GM12878 (cell line): ENCODE results near the gene CDC42BPB. TPM values are rescaled to one million over a fixed set of nuclear protein-coding genes. Genes with fewer than 3 reads are reported as not detected.

ENCODE experiments used
- EZH2 ChIP-seq: IDR thresholded peaks from 2 replicates; pipeline ENCODE4 v1.6.1; 2012; ENCODE audit warnings: low read depth, mild to moderate bottlenecking, control low read depth, inconsistent platforms, low read length, borderline replicate concordance; ENCODE audit not compliant: control insufficient read depth
- FOS ChIP-seq: IDR thresholded peaks from 3 replicates; pipeline ENCODE4 v1.6.1; 2011; ENCODE audit warnings: borderline replicate concordance; ENCODE audit not compliant: insufficient read length; ENCODE audit errors: extremely low read depth
- HCFC1 ChIP-seq: fragments of 150-350 bp; IDR thresholded peaks from 2 replicates; pipeline ENCODE4 v1.6.1; 2014; ENCODE audit warnings: low read length
- IRF4 ChIP-seq: IDR thresholded peaks from 2 replicates; pipeline ENCODE4 v1.6.1; 2011; ENCODE audit warnings: low read depth, low read length
- JUNB ChIP-seq: IDR thresholded peaks from 2 replicates; pipeline ENCODE4 v1.6.1; 2016; ENCODE audit warnings: antibody characterized with exemption, mild to moderate bottlenecking
- KAT2A ChIP-seq: conservative IDR thresholded peaks from 2 replicates; pipeline ENCODE4 v1.6.1; 2011; ENCODE audit warnings: low read depth, low read length; ENCODE audit not compliant: control insufficient read depth
- MEF2A ChIP-seq: IDR thresholded peaks from 2 replicates; pipeline ENCODE4 v1.6.1; 2011; ENCODE audit warnings: low read depth, mild to moderate bottlenecking, low read length, moderate library complexity; ENCODE audit not compliant: insufficient read depth
- MXI1 ChIP-seq: fragments of 150-350 bp; IDR thresholded peaks from 2 replicates; pipeline ENCODE4 v1.6.1; 2011; ENCODE audit warnings: low read depth, mild to moderate bottlenecking, inconsistent platforms, low read length, improper control_type of control experiment
- PAX8 ChIP-seq: fragments of 450-650 bp; IDR thresholded peaks from 2 replicates; pipeline ENCODE4 v1.6.1; 2017; ENCODE audit warnings: mild to moderate bottlenecking, moderate library complexity
- PML ChIP-seq: IDR thresholded peaks from 2 replicates; pipeline ENCODE4 v1.6.1; 2012; ENCODE audit warnings: low read length, inconsistent platforms
- RCOR1 ChIP-seq: conservative IDR thresholded peaks from 2 replicates; pipeline ENCODE4 v1.6.1; 2012; ENCODE audit warnings: low read depth, low read length, improper control_type of control experiment
- SMARCA5 ChIP-seq: fragments of 450-650 bp; IDR thresholded peaks from 2 replicates; pipeline ENCODE4 v1.6.1; 2017; ENCODE audit warnings: mild to moderate bottlenecking
- SMC3 ChIP-seq: IDR thresholded peaks from 2 replicates; pipeline ENCODE4 v1.6.1; 2011; ENCODE audit warnings: low read length, improper control_type of control experiment, borderline replicate concordance
- SREBF1 ChIP-seq: IDR thresholded peaks from 2 replicates; pipeline ENCODE4 v1.6.1; 2012; ENCODE audit warnings: mild to moderate bottlenecking, low read length
- SUPT20H ChIP-seq: IDR thresholded peaks from 2 replicates; pipeline ENCODE4 v1.6.1; 2011; ENCODE audit warnings: low read depth, mild to moderate bottlenecking, low read length, moderate library complexity, borderline replicate concordance; ENCODE audit not compliant: control insufficient read depth
- YY1 ChIP-seq: IDR thresholded peaks from 2 replicates; pipeline ENCODE4 v1.6.1; 2011; ENCODE audit warnings: low read depth, mild to moderate bottlenecking, low read length
- polyA plus RNA-seq, 11 experiments: library from polyadenylated mRNA; depleted of rRNA in 4 of 11; unstranded in 6 of 11; stranded (reverse) in 5 of 11; fragments of >200 nt; fragmentation: Nextera tagmentation in 4 of 11; fragmentation: Illumina TruSeq in 1 of 11; extraction: Ambion mirVana in 4 of 11; extraction: Trizol in 1 of 11; gene quantifications; 1 replicate in 1 of 11; 2 replicates in 10 of 11; pipeline versions ENCODE4 v1.2.1 to v1.2.3, GENCODE V29; 2011 to 2016; ENCODE audit warnings: inconsistent platforms in 2 of 11, missing spikeins in 2 of 11, low read depth in 1 of 11
- total RNA-seq, 4 experiments: library from RNA; depleted of rRNA in 3 of 4; stranded (reverse); fragments of >200 nt in 3 of 4; fragmentation: Illumina TruSeq in 1 of 4; extraction: Trizol in 1 of 4; gene quantifications; 2 replicates each; pipeline versions ENCODE4 v1.2.1 to v1.2.3, GENCODE V29; 2013 to 2021
- TF ChIP-seq, protein P1 (sequence below): fragments of 450-650 bp; formaldehyde crosslinking; IDR thresholded peaks from 2 replicates; pipeline ENCODE4 v1.4.0; 2020; ENCODE audit warnings: mild to moderate bottlenecking, moderate library complexity
- TF ChIP-seq, protein P2 (sequence below): IDR thresholded peaks from 2 replicates; pipeline ENCODE4 v1.6.1; 2011; ENCODE audit warnings: low read depth, low read length, improper control_type of control experiment, borderline replicate concordance
- TF ChIP-seq, protein P3 (sequence below): fragments of 450-650 bp; IDR thresholded peaks from 2 replicates; pipeline ENCODE4 v1.6.1; 2017; ENCODE audit warnings: low read depth, mild to moderate bottlenecking, moderate library complexity
- TF ChIP-seq, protein P4 (sequence below): fragments of 450-650 bp; IDR thresholded peaks from 2 replicates; pipeline ENCODE4 v1.6.1; 2017; ENCODE audit warnings: mild to moderate bottlenecking
- TF ChIP-seq, protein P5 (sequence below): IDR thresholded peaks from 2 replicates; pipeline ENCODE4 v1.6.1; 2011; ENCODE audit warnings: mild to moderate bottlenecking, low read depth, low read length, moderate library complexity; ENCODE audit not compliant: insufficient replicate concordance

The CDC42BPB gene
- total and polyA plus RNA-seq, 10 of the 15 experiments (the other 5 are each of a cell fraction or from before 2014, with no cell fraction given): 0.42 to 22.1 (median 13.3) TPM

DNA sequence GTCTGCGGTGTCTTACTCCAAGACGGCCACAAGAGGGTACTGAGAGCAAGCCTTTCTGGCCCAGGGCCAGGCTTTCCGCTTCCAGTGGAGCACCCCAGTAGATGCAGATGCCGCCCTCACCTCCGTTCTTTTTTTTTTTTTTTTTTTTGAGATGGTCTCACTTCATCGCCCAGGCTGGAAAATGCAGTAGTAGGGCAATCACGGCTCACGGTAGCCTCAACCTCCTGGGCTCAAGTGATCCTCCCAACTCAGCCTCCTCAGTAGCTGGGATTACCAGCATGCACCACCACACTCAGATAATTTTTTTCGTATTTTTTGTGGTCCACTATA, 21.0 kb upstream of the CDC42BPB start (continued):
- TF ChIP-seq, protein P1, sequence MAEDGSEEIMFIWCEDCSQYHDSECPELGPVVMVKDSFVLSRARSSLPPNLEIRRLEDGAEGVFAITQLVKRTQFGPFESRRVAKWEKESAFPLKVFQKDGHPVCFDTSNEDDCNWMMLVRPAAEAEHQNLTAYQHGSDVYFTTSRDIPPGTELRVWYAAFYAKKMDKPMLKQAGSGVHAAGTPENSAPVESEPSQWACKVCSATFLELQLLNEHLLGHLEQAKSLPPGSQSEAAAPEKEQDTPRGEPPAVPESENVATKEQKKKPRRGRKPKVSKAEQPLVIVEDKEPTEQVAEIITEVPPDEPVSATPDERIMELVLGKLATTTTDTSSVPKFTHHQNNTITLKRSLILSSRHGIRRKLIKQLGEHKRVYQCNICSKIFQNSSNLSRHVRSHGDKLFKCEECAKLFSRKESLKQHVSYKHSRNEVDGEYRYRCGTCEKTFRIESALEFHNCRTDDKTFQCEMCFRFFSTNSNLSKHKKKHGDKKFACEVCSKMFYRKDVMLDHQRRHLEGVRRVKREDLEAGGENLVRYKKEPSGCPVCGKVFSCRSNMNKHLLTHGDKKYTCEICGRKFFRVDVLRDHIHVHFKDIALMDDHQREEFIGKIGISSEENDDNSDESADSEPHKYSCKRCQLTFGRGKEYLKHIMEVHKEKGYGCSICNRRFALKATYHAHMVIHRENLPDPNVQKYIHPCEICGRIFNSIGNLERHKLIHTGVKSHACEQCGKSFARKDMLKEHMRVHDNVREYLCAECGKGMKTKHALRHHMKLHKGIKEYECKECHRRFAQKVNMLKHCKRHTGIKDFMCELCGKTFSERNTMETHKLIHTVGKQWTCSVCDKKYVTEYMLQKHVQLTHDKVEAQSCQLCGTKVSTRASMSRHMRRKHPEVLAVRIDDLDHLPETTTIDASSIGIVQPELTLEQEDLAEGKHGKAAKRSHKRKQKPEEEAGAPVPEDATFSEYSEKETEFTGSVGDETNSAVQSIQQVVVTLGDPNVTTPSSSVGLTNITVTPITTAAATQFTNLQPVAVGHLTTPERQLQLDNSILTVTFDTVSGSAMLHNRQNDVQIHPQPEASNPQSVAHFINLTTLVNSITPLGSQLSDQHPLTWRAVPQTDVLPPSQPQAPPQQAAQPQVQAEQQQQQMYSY (CRISPR knock-in tag): no peak
- no peak for TF ChIP-seq MEF2A
- no peak for TF ChIP-seq SUPT20H
- TF ChIP-seq EZH2: no peak
- TF ChIP-seq, protein P2, sequence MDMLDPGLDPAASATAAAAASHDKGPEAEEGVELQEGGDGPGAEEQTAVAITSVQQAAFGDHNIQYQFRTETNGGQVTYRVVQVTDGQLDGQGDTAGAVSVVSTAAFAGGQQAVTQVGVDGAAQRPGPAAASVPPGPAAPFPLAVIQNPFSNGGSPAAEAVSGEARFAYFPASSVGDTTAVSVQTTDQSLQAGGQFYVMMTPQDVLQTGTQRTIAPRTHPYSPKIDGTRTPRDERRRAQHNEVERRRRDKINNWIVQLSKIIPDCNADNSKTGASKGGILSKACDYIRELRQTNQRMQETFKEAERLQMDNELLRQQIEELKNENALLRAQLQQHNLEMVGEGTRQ: no peak
- TF ChIP-seq PAX8: no peak
- TF ChIP-seq SMARCA5: no peak
- TF ChIP-seq JUNB: no peak
- no peak for TF ChIP-seq FOS
- TF ChIP-seq PML: no peak
- TF ChIP-seq SMC3: peak; percentile 86; the same call in 1 of the 2 replicates
- TF ChIP-seq, protein P3, sequence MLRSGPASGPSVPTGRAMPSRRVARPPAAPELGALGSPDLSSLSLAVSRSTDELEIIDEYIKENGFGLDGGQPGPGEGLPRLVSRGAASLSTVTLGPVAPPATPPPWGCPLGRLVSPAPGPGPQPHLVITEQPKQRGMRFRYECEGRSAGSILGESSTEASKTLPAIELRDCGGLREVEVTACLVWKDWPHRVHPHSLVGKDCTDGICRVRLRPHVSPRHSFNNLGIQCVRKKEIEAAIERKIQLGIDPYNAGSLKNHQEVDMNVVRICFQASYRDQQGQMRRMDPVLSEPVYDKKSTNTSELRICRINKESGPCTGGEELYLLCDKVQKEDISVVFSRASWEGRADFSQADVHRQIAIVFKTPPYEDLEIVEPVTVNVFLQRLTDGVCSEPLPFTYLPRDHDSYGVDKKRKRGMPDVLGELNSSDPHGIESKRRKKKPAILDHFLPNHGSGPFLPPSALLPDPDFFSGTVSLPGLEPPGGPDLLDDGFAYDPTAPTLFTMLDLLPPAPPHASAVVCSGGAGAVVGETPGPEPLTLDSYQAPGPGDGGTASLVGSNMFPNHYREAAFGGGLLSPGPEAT: no peak
- TF ChIP-seq KAT2A: no peak
- TF ChIP-seq YY1: peak; percentile 63; the same call in 1 of the 2 replicates
- 0 out of 2 replicates have a peak, but pooled peaks have one; percentile 27 for TF ChIP-seq HCFC1
- TF ChIP-seq, protein P4, sequence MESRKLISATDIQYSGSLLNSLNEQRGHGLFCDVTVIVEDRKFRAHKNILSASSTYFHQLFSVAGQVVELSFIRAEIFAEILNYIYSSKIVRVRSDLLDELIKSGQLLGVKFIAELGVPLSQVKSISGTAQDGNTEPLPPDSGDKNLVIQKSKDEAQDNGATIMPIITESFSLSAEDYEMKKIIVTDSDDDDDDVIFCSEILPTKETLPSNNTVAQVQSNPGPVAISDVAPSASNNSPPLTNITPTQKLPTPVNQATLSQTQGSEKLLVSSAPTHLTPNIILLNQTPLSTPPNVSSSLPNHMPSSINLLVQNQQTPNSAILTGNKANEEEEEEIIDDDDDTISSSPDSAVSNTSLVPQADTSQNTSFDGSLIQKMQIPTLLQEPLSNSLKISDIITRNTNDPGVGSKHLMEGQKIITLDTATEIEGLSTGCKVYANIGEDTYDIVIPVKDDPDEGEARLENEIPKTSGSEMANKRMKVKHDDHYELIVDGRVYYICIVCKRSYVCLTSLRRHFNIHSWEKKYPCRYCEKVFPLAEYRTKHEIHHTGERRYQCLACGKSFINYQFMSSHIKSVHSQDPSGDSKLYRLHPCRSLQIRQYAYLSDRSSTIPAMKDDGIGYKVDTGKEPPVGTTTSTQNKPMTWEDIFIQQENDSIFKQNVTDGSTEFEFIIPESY: no peak
- TF ChIP-seq IRF4: 0 out of 2 replicates have a peak, but pooled peaks have one; percentile 32
- TF ChIP-seq SREBF1: no peak
- TF ChIP-seq MXI1: 0 out of 2 replicates have a peak, but pooled peaks have one; percentile 27
- no peak for TF ChIP-seq RCOR1
- TF ChIP-seq, protein P5, sequence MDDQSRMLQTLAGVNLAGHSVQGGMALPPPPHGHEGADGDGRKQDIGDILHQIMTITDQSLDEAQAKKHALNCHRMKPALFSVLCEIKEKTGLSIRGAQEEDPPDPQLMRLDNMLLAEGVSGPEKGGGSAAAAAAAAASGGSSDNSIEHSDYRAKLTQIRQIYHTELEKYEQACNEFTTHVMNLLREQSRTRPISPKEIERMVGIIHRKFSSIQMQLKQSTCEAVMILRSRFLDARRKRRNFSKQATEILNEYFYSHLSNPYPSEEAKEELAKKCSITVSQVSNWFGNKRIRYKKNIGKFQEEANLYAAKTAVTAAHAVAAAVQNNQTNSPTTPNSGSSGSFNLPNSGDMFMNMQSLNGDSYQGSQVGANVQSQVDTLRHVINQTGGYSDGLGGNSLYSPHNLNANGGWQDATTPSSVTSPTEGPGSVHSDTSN: no peak
